Peyer's patch (tissue), 4 donors: ENCODE results near the gene TLR4.

Source experiments
- POLR2A ChIP-seq, 2 donors: fragments of 450-650 bp; IDR thresholded peaks; one replicate each; pipeline ENCODE4 v1.5.1; 2017; ENCODE audit warnings: antibody characterized with exemption in 2 of 2, mild to moderate bottlenecking in 2 of 2, moderate library complexity in 2 of 2
- TF ChIP-seq, protein P1 (sequence below), 6 experiments: fragments of 450-650 bp in 4 of 6; fragments of 200-600 bp in 2 of 6; sonication (generic) in 1 of 6; IDR thresholded peaks; one replicate each; pipeline ENCODE4 v1.5.1; 2017 to 2019; ENCODE audit warnings: antibody characterized with exemption in 6 of 6, mild to moderate bottlenecking in 3 of 6, moderate library complexity in 1 of 6

DNA sequence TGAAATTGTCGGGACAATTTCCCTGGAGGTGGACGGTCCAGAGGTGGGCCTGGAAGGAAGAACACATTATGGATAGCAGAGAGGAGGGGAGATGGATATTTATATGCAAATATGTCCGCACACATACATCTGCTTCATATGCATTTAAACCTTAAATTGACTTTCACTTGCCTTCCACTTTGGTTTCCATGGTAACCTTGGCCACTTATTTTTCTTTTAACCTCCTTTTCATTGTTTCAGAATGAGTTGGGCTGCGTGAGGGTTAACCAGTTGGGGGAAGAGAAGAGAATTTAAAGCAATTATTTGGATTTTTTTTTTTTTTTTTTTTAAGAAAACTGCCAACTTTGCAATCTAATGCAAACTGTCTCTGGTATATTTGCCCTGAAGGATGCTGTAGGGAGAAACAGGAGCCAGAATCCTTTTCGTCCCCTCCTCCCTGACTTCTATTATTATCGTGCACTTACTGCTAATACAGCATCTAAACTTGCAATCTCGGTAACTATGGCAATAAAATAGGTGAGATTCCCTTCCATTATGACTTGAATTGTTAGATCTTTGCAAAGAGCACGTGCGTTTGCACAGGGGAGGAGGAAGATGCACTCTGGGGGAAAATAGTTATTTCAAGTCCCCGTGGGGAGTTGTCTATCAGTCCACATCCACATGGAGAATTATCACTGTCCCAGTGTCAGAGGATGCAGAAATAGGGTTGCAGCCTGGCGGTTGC is 35.6 kb downstream of the TLR4 start:
- TF ChIP-seq, protein P1, sequence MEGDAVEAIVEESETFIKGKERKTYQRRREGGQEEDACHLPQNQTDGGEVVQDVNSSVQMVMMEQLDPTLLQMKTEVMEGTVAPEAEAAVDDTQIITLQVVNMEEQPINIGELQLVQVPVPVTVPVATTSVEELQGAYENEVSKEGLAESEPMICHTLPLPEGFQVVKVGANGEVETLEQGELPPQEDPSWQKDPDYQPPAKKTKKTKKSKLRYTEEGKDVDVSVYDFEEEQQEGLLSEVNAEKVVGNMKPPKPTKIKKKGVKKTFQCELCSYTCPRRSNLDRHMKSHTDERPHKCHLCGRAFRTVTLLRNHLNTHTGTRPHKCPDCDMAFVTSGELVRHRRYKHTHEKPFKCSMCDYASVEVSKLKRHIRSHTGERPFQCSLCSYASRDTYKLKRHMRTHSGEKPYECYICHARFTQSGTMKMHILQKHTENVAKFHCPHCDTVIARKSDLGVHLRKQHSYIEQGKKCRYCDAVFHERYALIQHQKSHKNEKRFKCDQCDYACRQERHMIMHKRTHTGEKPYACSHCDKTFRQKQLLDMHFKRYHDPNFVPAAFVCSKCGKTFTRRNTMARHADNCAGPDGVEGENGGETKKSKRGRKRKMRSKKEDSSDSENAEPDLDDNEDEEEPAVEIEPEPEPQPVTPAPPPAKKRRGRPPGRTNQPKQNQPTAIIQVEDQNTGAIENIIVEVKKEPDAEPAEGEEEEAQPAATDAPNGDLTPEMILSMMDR (IDR thresholded peaks at IDR 0.05) = no peak
- TF ChIP-seq POLR2A (IDR thresholded peaks at IDR 0.05) = no peak
